HG02763 (cell line): ENCODE data around the gene GLI3.

Experiments used
- ATAC-seq: cut with Tn5 transposase; IDR thresholded peaks from one replicate; pipeline ENCODE4 v1.9.1; 2021; ENCODE audit warnings: mild to moderate bottlenecking, moderate library complexity; ENCODE audit not compliant: unreplicated experiment

Gene GLI3

GRCh38 chr7:41975849-41976248 is 261.2 kb downstream of the GLI3 start:
- no peak for ATAC-seq

GRCh38 chr7:41974870-41975557 is 262.0 kb downstream of the GLI3 start:
- ATAC-seq: no peak

GRCh38 chr7:41973202-41973730 is 263.7 kb downstream of the GLI3 start:
- no peak for ATAC-seq

GRCh38 chr7:41972776-41973175 is 264.2 kb downstream of the GLI3 start:
- no peak for ATAC-seq

GRCh38 chr7:41972270-41972669 is 264.7 kb downstream of the GLI3 start:
- no peak for ATAC-seq

GRCh38 chr7:41971640-41972187 is 265.3 kb downstream of the GLI3 start:
- no peak for ATAC-seq

- ATAC-seq: no peak
Observed at GRCh38 chr7:41970941-41971340, 266.1 kb downstream of the GLI3 start.

GRCh38 chr7:41969561-41970105 is 267.4 kb downstream of the GLI3 start:
- no peak for ATAC-seq

GRCh38 chr7:41967156-41967555 is 269.9 kb downstream of the GLI3 start:
- no peak for ATAC-seq

- ATAC-seq: no peak
Observed at GRCh38 chr7:41965951-41966505, 271.0 kb downstream of the GLI3 start.

- no peak for ATAC-seq
Observed at GRCh38 chr7:41964849-41965745, 271.9 kb downstream of the GLI3 start.

- ATAC-seq: no peak
Observed at GRCh38 chr7:41964183-41964753, 272.7 kb downstream of the GLI3 start.

GRCh38 chr7:41956705-41957104 is 280.3 kb downstream of the GLI3 start:
- no peak for ATAC-seq

GRCh38 chr7:41955893-41956675 is 280.9 kb downstream of the GLI3 start:
- ATAC-seq: no peak

GRCh38 chr7:41955451-41955850 is 281.6 kb downstream of the GLI3 start:
- ATAC-seq: no peak

GRCh38 chr7:41954976-41955375 is 282.0 kb downstream of the GLI3 start:
- ATAC-seq: no peak

GRCh38 chr7:41948503-41948902 is 288.5 kb downstream of the GLI3 start:
- no peak for ATAC-seq

GRCh38 chr7:41943094-41943577 is 293.9 kb downstream of the GLI3 start:
- peak; percentile 85 for ATAC-seq

GRCh38 chr7:41942468-41943093 is 294.4 kb downstream of the GLI3 start:
- peak; percentile 7 for ATAC-seq
